GM21447 (cell line): ENCODE measurements around the gene XNDC1N.
"Not testable (repeated sequence)": the region's sequence is repeated elsewhere in the genome, so short reads cannot be mapped to it uniquely, and the experiment has no call there.

Experiments
- ATAC-seq: cut with Tn5 transposase; IDR thresholded peaks from one replicate; pipeline ENCODE4 v1.9.1; 2021; ENCODE audit not compliant: unreplicated experiment

The XNDC1N gene

DNA sequence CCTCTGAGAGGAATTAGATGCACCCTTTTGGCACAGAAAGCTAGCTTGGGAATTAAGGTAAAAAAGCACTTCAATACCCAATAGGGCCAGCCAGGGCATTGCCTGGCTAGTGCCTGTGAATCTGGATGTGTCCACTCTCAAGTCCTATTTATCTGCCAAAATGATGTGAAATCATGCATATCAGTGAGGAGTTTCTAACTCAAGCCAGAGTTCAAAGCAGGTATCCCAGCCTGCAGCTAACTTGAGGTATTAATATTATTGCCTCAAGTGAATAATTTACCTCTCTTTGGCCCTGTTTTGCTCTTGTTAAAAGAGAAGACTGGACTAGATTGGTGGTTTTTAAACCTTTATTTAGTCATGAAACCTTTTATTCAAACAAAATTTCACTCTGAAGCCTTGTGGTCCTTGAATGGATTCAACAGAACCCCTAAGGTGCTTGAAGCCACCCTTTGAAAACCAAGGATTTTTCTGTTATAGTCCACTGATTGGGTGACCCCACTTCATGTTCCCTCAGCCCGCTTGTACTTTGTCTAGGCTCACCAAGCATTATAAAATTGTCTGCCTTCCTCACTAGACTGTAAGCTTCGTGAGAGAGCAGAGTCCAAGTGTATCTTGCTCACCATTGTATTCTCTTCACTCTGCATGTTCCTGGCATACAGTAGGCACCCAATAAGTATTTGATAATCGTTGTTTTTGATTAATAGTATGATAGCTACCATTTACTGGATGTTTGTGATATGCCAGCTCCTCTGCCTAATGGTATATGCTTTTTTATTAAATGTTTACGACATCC lies 4.9 kb upstream of the XNDC1N start:
- ATAC-seq = no peak

DNA sequence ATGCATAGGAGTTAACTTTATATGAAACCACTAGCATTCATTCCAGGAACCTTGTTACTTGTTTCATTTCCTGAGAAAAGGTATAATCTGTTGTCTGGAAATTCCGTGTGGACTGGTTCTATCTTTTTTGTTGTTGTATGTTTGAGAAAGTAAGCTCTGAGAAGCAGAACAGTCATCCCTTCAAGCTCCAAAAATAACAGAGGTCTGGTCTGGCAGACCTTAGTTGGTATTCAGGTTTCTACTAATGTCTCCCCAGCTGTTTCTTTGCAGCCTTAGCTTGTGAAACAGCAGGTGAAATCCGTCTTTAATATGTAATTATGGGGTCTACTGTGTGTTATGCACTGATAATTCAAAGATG lies 2.8 kb upstream of the XNDC1N start:
- no peak for ATAC-seq

DNA sequence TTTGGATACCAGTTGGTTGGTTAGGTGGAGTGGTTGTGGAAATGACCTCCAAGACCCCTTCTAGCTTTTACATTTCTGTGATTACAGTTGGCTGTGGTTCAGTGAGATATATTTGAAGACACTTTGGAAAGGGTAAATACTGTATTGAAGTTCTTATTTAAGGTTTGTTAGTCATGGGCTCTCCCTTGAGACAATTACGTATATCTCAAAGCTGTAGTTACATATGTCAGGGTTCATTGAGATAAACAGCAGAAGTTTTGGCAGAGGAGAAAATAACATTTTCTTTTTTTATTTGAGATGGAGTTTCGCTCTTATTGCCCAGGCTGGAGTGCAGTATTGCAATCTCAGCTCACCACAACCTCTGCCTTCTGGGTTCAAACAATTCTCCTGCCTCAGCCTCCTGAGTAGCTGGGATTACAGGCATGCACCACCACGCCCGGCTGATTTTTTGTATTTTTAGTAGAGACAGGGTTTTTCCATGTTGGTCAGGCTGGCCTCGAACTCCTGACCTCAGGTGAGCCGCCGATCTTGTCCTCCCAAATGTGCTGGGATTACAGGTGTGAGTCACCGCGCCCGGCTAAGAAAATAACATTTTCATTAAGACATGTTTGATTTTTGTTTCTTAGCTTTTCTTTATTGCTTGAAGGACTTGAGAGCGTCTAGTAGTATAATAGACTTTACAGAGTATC lies 2.3 kb upstream of the XNDC1N start:
- ATAC-seq = no peak

DNA sequence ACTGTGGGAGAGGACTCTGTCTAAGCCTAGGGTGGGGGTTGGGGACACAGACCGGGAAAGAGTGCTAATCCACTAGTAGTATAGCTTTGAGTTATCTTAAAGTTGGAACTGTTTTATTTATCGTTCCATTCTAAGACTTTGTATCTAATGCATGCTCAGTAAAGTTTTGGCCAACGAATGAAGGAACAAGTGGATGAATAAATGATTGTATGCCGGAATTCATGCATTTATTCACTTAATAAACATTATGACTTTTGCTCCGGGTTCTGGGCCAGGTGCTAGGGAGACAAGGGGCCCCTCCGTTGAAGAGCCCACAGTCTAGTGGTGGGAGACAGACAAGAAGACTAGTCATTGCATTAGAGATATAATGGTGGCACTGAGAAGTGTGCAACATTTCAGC lies 1.1 kb upstream of the XNDC1N start:
- no peak for ATAC-seq

GRCh38 chr11:71928737-71929443 lies 496 bp upstream of the XNDC1N start, which contains the start of gene RNF121:
Gene RNF121 (plus strand): TSS chr11:71929046. CDS start chr11:71929062, 16 bp downstream.
- ATAC-seq = peak; percentile 78

DNA sequence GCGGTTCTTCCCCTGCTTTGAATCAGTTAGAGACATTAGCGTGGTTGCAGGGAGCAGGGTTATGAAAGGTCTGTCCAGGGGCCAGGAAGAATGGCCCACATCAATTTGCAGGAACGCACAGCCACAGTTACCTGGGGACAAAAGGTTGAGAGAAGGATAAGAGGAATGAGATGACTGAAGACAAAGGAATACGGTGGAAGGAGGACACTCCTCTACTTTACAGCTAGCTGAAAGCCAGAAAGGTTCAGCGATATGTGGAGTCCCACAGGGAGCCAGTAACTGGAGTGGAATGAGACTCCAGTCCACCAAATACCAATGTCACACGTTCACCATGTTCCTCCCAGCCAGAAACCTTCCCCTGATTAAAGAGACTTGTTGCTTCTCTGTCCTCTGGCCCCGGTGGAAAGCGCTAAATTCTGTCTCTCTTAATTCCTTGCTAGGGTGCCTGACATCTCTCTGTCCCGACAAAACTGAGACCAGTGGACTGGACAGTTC lies 10.7 kb downstream of the XNDC1N start:
- no peak for ATAC-seq

DNA sequence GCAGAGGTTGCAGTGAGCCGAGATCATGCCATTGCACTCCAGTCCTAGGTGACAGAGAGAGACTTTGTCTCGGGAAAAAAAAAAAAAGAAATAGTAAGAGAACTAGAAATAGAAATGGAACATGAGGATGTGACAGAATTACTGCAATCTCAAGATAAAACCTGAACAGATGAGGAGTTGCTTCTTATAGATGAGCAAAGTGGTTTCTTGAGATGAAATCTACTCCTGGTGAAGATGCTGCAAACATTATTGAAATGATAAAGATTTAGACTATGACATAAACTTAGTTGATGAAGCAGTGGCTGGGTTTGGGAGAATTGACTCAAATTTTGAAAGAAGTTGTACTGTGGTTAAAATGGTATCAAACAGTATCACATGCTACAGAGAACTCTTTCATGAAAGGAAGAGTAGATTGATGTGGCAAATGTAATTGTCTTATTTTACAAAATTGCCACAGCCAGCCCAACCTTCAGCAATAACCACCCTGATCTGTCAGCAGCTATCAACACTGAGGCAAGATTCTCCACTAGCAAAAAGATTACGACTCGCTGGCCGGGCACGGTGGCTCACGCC lies 13.7 kb downstream of the XNDC1N start:
- no peak for ATAC-seq

- no peak for ATAC-seq
Observed at GRCh38 chr11:71913756-71914526, 14.5 kb downstream of the XNDC1N start.

DNA sequence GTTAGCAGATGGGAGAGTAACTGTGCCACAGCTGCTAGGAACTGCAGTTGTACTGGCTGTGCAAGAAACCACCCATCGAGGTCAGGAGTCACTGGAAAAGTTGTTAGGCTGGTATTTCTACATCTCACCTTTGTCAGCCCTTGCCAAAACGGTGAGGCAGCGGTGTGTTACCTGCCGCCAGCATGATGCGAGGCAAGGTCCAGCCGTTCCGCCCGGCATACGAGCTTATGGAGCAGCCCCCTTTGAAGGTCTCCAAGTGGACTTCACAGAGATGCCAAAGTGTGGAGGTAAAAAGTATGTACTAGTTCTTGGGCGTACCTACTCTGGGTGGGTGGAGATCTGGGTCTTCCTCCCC lies 16.4 kb downstream of the XNDC1N start:
- not testable (repeated sequence) for ATAC-seq

- not testable (repeated sequence) for ATAC-seq
Observed at GRCh38 chr11:71911321-71911985, 16.9 kb downstream of the XNDC1N start.

- not testable (repeated sequence) for ATAC-seq
Observed at GRCh38 chr11:71910775-71911174, 17.6 kb downstream of the XNDC1N start.

DNA sequence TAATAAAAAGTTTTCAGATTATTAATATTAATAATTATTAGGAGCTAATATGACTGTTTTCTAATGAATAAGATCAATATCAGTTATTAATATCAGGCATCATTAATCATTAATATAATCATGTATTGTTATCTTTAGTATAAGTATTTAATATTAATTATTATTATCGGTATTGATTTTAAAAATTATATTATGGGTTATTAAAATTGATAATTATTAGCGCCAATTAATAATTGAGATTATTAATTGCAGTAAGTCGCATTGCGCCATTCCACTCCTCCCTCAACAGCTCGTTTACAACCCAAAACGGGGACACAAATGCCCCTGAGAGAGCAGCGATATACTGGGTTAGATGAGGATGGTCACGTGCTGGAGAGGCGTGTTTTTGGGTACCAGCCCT lies 20.2 kb downstream of the XNDC1N start:
- ATAC-seq = no peak

DNA sequence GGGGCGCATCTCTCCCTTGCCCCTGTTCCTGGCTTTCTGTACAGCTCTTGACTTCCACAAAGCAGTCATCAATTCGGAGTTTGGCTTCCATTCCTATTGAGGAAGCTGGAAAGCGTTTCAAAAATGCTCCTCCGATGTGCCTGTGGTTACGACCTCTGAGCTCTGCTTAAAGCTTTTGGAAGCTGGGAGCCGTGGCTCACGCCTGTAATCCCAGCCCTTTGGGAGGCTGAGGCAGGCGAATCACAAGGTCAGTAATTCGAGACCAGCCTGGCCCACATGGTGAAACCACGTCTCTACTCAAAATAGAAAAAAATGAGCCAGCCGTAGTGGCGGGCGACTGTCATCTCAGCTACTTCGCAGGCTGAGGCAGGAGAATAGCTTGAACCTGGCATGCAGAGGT lies 27.3 kb downstream of the XNDC1N start:
- ATAC-seq = not testable (repeated sequence)

DNA sequence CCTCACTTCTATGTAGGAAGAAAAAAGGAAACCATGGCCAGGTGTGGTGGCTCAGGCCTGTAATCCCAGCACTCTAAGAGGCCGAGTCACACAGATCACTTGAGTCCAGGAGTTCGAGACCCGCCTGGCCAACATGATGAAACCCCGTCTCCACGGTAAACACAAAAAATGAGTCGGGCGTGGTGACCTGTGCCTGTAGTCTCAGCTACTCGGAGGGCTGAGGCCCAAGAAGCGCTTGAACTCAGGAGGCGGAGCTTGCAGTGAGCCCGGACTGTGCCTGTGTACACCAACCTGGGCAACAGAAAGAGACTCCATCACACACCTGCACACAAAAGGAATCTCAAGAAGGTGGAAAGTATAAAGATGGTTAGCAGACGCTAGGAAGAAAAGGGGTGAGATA lies 32.4 kb downstream of the XNDC1N start:
- ATAC-seq = no peak

DNA sequence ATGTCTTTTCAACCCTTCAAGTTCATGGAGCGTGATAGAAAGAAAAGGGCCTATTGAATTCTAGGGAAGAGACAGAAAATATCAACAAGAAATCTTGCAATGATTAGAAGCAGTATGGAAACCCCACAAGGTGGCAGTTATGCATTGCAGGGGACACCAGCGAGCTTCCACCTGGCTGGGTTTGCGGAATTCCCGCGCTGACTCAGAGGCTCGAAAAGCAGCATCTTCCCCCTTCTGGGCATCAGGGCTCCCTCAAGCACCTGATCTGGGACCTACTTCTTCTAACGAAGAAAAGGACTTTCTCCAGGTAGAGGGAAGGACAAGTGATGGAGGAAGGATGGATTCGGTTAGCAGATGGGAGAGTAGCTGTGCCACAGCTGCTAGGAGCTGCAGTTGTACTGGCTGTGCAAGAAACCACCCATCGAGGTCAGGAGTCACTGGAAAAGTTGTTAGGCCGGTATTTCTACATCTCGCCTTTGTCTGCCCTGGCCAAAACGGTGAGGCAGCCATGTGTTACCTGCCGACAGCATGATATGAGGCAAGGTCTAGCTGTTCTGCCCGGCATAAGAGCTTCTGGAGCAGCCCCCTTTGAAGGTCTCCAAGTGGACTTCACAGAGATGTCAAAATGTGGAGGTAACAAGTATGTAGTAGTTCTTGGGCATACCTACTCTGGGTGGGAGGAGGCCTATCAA lies 39.1 kb downstream of the XNDC1N start:
- not testable (repeated sequence) for ATAC-seq

DNA sequence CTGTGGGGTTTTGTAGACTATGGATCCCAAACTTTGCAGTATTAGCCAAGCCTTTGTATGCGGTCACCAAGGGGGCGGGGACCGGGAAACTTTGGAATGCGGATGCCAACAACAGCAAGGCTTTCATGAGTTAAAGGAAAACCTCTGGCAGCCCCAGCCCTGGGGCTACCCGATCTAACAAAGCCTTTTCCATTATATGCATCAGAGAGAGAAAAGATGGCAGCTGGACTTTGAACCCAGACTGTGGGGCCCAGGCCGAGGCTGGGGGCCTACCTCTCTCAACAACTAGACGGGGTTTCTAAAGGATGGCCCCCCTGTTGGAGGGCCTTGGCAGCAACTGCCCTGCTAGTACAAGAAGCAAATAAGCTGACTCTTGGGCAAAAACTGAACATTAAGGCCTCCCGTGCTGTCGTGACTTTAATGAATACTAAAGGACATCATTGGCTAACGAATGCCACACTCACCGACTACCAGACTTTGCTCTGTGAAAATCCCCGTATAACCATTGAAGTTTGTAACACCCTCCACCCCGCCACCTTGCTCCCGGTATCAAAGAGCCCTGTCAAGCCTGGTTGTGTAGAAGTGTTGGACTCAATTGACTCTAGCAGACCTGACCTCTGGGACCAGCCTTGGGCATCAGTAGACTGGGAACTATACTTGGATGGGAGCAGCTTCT lies 39.9 kb downstream of the XNDC1N start:
- ATAC-seq = not testable (repeated sequence)

DNA sequence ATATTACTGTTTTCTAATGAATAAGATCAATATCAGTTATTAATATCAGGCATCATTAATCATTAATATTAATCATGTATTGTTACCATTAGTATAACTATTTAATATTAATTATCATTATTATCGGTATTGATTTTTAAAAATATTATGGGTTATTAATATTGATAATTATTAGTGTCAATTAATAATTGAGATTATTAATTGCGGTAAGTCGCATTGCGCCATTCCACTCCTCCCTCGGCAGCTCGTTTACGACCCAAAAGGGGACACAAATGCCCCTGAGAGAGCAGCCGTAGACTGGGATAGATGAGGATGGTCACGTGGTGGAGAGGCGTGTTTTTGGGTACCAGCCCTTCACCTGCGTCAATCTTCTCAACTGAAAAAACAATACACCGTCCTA lies 42.6 kb downstream of the XNDC1N start:
- ATAC-seq = not testable (repeated sequence)
